Measurements from ENCODE around the gene TESPA1.

GRCh38 chr12:54961190-54961589, 23.4 kb downstream of the TESPA1 start:
- TF ChIP-seq CTCF (IDR thresholded peaks at IDR 0.05) (no peak), EP300 (IDR thresholded peaks at IDR 0.05) (no peak), POLR2A (IDR thresholded peaks at IDR 0.05) (no peak)

Data from tibial nerve (tissue), 4 donors.